Endothelial cell of umbilical vein (primary cell): Measurements from ENCODE around the gene RASGRF1.

Source experiments
- MYC ChIP-seq: IDR thresholded peaks from one replicate; pipeline ENCODE4 v1.6.1; 2011; ENCODE audit warnings: mild to moderate bottlenecking, low read depth, low read length
- POLR2A ChIP-seq: IDR thresholded peaks from 2 replicates; pipeline ENCODE4 v1.6.1; 2012; ENCODE audit warnings: low read depth, mild to moderate bottlenecking, control low read depth, low read length
- TF ChIP-seq, protein P1 (sequence below), 2 donors: IDR thresholded peaks; 1 replicate in 1 of 2; 2 replicates in 1 of 2; pipeline ENCODE4 v1.5.1; 2011; ENCODE audit warnings: low read length in 2 of 2, mild to moderate bottlenecking in 2 of 2, moderate library complexity in 2 of 2, control low read depth in 1 of 2, inconsistent platforms in 1 of 2, low read depth in 1 of 2; ENCODE audit not compliant: insufficient read depth in 1 of 2; ENCODE audit errors: extremely low read depth in 1 of 2
- TF ChIP-seq, protein P2 (sequence below): IDR thresholded peaks from 2 replicates; pipeline ENCODE4 v1.6.1; 2011; ENCODE audit not compliant: insufficient read depth, insufficient read length

DNA sequence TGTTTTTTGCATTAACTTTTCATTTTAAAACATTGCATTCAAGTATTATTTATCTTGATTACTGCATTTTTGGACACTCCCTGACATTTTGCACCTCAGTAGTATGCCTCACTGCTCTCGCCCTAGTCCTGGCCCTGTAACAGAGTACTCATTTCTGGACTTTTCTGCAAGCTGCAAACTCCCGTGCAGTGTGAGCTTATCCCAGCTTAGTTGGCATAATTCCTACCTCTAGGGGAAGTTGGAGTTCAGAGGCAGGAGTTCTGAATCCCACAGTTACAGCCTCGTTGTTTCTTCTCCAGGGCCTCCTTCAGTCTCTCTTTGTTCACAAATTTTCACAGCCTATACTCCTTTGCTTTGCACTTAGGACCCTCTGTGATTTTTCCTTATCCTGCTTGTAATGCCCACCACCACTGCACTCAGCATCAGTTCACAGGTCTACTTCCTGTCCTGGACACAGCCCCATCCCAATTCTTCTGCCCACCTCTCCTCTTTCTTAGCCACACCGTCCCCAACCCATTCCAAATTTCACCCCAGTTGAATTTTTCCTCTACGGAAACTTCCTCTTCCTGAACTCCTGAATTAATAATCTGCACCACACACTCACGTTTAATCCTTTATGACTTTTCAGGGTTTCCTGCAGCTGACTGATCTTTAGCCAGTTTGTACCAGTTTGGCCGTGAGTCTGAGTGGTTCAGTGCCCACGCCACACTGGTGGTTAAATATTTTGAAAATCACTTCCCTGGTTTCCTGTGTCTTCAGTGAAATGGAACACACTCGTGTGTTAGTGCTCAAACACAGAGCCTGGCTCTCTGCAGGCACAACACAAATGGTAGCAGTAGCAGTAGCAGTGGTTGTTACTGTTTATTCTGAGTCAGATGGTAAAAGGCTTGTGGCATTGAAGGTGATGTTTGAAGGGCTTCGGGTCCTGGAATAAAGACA is 139.4 kb downstream of the RASGRF1 start:
- no peak for TF ChIP-seq POLR2A
- TF ChIP-seq, protein P1, sequence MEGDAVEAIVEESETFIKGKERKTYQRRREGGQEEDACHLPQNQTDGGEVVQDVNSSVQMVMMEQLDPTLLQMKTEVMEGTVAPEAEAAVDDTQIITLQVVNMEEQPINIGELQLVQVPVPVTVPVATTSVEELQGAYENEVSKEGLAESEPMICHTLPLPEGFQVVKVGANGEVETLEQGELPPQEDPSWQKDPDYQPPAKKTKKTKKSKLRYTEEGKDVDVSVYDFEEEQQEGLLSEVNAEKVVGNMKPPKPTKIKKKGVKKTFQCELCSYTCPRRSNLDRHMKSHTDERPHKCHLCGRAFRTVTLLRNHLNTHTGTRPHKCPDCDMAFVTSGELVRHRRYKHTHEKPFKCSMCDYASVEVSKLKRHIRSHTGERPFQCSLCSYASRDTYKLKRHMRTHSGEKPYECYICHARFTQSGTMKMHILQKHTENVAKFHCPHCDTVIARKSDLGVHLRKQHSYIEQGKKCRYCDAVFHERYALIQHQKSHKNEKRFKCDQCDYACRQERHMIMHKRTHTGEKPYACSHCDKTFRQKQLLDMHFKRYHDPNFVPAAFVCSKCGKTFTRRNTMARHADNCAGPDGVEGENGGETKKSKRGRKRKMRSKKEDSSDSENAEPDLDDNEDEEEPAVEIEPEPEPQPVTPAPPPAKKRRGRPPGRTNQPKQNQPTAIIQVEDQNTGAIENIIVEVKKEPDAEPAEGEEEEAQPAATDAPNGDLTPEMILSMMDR (IDR thresholded peaks at IDR 0.05; ENCODE audit: extremely low read depth in 1 of 2, insufficient read depth in 1 of 2, low read depth in 1 of 2, low read length in 2 of 2), result peak in 1 of 2 donors; percentile 13
- TF ChIP-seq MYC, result no peak
- TF ChIP-seq, protein P2, sequence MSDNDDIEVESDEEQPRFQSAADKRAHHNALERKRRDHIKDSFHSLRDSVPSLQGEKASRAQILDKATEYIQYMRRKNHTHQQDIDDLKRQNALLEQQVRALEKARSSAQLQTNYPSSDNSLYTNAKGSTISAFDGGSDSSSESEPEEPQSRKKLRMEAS, result no peak
